WERI-Rb-1 (cell line): Measurements from ENCODE around the gene COL18A1.
A peak's percentile ranks its signal among the peaks of the same experiment; 100 is the strongest.
"Not testable (repeated sequence)": the region's sequence is repeated elsewhere in the genome, so short reads cannot be mapped to it uniquely, and the experiment has no call there.

Source experiments
- DNase-seq: peaks from one replicate; pipeline ENCODE4 v3.0.0-alpha.2; 2020
- H3K27ac ChIP-seq: fragments of 250-450 bp; sonication (Bioruptor Pico); 2 replicates; pipeline ENCODE4 v1.5.1; 2020; ENCODE audit warnings: mild to moderate bottlenecking, moderate library complexity
- H3K27me3 ChIP-seq: fragments of 250-450 bp; sonication (Bioruptor Pico); 2 replicates; pipeline ENCODE4 v1.5.1; 2021; ENCODE audit warnings: mild to moderate bottlenecking, low read depth, moderate library complexity; ENCODE audit not compliant: insufficient read depth, severe bottlenecking
- H3K36me3 ChIP-seq: fragments of 250-450 bp; sonication (Bioruptor Pico); 2 replicates; pipeline ENCODE4 v1.5.1; 2020; ENCODE audit warnings: mild to moderate bottlenecking, moderate library complexity
- H3K4me3 ChIP-seq: 2 replicates; pipeline ENCODE4 v1.5.1; 2011; ENCODE audit warnings: low read depth, mild to moderate bottlenecking, control low read depth, low read length
- H3K9me3 ChIP-seq: fragments of 250-450 bp; sonication (Bioruptor Pico); 2 replicates; pipeline ENCODE4 v1.5.1; 2021; ENCODE audit warnings: mild to moderate bottlenecking, moderate library complexity; ENCODE audit not compliant: severe bottlenecking
- CTCF ChIP-seq: IDR thresholded peaks from 2 replicates; pipeline ENCODE4 v1.5.1; 2011; ENCODE audit warnings: low read depth, mild to moderate bottlenecking, control low read depth, inconsistent platforms, low read length

COL18A1 gene

GRCh38 chr21:45559216-45560105 lies 154.5 kb downstream of the COL18A1 start:
- Histone ChIP-seq H3K27ac (no peak overlapping the region), H3K9me3 (peaks cover 5% of the 10 kb centered on the region), H3K4me3 (no peak overlapping the region), H3K27me3 (no peaks in the 10 kb centered on the region), H3K36me3 (no peaks in the 10 kb centered on the region)
- no peak for DNase-seq
- no peak for TF ChIP-seq CTCF

GRCh38 chr21:45560106-45561021 lies 155.4 kb downstream of the COL18A1 start:
- Histone ChIP-seq H3K4me3 (no peak overlapping the region), H3K27ac (no peak overlapping the region), H3K9me3 (peaks cover 5% of the 10 kb centered on the region), H3K36me3 (no peaks in the 10 kb centered on the region), H3K27me3 (no peaks in the 10 kb centered on the region)
- TF ChIP-seq CTCF: no peak
- DNase-seq: peak; percentile 3

GRCh38 chr21:45561241-45561640 lies 156.3 kb downstream of the COL18A1 start:
- H3K27me3 ChIP-seq, DNase-seq, H3K9me3 ChIP-seq, H3K36me3 ChIP-seq, H3K27ac ChIP-seq, H3K4me3 ChIP-seq: not testable (repeated sequence)

DNA sequence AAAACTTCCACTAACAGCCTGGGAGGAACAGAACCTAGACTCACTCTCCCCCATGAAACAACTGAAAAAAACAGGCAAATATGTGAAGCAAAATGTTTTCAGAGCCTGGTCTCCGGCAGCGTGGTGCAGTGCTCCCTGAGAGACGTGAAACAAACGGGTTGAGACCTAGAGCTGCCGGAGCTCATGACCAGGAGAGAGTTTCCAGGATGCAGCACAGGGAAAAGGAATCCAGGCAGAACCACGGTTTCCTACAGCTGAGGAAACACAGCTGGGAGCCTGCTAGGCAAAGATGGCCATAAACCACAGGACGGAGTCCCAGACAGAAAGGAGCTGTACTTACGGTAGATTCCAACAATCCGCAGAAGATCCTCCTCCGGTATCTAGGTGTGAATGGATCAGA lies 157.4 kb downstream of the COL18A1 start:
- H3K27ac ChIP-seq: no peak overlapping the region

DNA sequence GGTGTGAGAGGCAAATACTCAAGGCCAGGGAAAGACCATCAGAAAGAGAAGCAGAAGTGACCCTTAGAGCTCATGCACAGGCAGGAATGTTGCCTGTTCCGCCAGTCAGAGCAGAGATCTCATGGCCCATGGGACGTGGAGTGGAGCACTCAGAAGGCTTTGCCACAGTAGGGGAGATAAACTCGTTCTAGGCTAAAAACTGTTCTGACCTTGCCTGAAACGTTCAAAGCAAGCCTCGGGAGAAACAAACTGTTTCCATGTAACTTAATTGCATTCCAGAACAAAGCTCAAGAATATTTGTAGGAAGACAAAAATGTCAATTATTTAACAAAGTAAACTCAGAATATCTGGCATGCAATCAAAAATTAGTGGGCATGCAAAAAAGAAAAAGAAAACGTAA lies 158.0 kb downstream of the COL18A1 start:
- Histone ChIP-seq H3K27ac (no peak overlapping the region), H3K9me3 (peaks cover 5% of the 10 kb centered on the region), H3K4me3 (no peak overlapping the region), H3K36me3 (no peaks in the 10 kb centered on the region), H3K27me3 (no peaks in the 10 kb centered on the region)
- no peak for TF ChIP-seq CTCF
- DNase-seq: peak; percentile 1

More for the DNA sequence above, 157.4 kb downstream of the COL18A1 start:
- no peak overlapping the region for H3K4me3 ChIP-seq
- DNase-seq: peak; percentile 1
- H3K27me3 ChIP-seq: no peaks in the 10 kb centered on the region
- H3K36me3 ChIP-seq: no peaks in the 10 kb centered on the region
- TF ChIP-seq CTCF: no peak
- peaks cover 5% of the 10 kb centered on the region for H3K9me3 ChIP-seq
